ENCODE data around the gene CD274.
"Not testable (repeated sequence)": the region's sequence is repeated elsewhere in the genome, so short reads cannot be mapped to it uniquely, and the experiment has no call there.

Gene CD274

DNA sequence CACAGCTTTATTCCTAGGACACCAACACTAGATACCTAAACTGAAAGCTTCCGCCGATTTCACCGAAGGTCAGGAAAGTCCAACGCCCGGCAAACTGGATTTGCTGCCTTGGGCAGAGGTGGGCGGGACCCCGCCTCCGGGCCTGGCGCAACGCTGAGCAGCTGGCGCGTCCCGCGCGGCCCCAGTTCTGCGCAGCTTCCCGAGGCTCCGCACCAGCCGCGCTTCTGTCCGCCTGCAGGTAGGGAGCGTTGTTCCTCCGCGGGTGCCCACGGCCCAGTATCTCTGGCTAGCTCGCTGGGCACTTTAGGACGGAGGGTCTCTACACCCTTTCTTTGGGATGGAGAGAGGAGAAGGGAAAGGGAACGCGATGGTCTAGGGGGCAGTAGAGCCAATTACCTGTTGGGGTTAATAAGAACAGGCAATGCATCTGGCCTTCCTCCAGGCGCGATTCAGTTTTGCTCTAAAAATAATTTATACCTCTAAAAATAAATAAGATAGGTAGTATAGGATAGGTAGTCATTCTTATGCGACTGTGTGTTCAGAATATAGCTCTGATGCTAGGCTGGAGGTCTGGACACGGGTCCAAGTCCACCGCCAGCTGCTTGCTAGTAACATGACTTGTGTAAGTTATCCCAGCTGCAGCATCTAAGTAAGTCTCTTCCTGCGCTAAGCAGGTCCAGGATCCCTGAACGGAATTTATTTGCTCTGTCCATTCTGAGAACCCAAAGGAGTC lies at the start of gene CD274:
CD274 (plus strand) TSS at position 184 of the 733 bp plus-strand sequence. CDS start 5,572 bp downstream, outside the sequence.
- DNase-seq (ENCODE audit: low spot score): no peak

DNA sequence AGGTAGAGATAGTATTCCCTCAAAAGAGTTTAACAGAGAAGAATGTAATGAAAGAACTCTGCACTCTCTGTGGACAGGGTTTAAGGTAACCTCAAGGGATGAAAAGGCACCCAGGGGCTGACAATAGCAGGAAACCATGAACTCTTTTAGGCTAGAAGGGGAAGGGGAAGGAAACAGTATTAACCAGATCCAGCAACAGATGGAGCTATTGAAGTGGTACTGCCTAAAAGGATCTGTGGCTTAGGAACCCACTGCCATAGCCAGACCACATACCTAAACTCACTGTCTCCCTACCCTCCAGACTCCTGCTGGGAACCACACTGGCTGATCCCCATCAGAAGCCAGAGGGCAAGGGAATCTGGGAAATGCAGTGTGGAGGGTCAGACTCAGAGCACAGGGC lies 48.1 kb upstream of the CD274 start:
- DNase-seq (ENCODE audit: low spot score): no peak

- DNase-seq (ENCODE audit: low spot score): no peak
Observed at GRCh38 chr9:5408596-5408995, 41.7 kb upstream of the CD274 start.

- no peak for DNase-seq (ENCODE audit: low spot score)
Observed at GRCh38 chr9:5416953-5417352, 33.4 kb upstream of the CD274 start.

GRCh38 chr9:5418481-5418880 lies 31.9 kb upstream of the CD274 start:
- no peak for DNase-seq (ENCODE audit: low spot score)

DNA sequence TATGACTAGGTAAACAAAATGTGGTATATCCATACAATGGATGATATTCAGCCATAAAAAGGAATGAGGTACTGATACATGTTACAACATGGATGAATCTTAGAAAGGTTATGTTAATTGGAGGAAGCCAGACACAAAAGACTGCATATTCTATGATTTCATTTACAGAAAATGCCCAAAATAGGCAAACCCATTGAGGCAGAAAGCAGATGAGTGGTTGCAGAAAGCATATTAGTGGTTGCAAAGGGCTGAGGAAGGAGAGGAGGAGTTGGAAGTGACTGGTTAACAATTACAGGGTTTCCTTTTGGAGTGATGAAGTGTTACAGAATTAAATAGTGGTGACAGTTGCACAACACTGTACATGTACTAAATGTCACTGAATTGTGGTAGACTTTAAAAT lies 30.4 kb upstream of the CD274 start:
- no peak for DNase-seq (ENCODE audit: low spot score)

DNA sequence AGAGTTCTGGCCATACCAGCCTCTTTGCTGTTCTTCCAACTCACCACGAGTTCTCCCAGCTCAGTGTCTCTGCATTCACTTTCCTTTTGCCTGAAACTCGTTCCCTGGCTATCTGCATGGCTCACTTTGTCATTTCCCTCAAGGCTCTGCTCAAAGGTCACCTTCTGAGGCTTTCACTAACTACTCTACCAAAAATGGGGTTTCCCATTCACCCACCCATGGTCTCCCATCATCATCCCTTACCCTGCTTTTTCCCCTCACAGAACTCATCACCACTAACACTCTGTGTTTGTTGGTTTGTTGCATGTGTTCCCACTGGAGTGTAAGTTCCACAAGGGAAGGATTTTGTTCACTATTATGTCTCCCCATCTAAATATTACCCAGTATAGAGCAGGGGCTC lies 29.2 kb upstream of the CD274 start:
- no peak for DNase-seq (ENCODE audit: low spot score)

DNA sequence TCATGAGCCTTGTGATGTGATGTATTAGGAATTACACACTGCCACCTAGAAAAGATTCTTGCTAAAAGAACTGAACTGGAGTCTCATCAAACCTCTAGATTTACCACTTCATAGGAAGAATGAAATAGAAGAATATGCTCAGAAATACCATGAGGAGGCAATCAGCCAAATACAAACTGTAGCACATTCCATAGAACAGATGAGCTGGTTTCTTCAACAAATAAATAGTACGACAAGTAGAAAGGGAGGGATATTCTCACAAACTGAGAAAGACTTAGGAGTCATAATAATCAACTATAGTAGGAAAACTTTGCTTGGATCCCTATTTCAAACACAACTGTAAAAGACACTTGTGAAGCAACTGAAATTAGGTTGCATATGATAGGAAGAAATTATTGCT lies 28.1 kb upstream of the CD274 start:
- no peak for DNase-seq (ENCODE audit: low spot score)

- peak; percentile 64 for DNase-seq (ENCODE audit: low spot score)
Observed at GRCh38 chr9:5425006-5425628, 25.2 kb upstream of the CD274 start.

- no peak for DNase-seq (ENCODE audit: low spot score)
Observed at GRCh38 chr9:5427005-5427404, 23.3 kb upstream of the CD274 start.

- DNase-seq (ENCODE audit: low spot score): no peak
Observed at GRCh38 chr9:5428172-5428571, 22.2 kb upstream of the CD274 start.

DNA sequence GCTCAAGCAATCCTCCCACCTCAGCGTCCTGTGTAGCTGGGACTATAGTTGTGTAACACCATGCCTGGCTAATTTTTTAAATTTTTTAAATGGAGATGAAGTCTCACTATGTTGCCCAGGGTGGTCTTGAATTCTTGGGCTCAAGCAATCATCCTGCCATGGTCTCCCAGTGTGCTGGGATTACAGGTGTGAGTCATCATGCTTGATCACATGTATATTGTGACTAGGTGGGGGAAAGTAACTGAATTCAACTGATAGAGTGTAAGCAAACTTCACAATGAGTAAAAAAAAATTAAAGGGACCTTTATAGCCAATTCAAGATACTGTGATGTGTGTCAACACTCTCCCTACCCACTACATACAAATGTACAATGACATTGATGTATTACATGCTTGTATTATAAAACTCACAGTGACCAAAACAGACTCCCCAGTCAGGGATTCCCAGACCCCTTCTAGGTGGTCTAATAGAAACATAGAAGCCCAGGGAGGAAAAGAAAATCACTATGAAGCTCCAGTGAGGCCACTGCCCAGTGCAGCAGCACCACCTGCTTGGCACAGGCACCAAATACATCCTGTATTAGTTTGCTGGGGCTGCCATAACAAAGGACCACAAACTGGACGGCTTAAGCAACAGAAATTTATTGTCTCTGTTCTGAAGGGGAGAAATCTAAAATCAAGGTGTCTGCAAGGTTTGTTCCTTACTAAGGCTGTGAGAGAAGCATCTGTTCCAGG lies 21.4 kb upstream of the CD274 start:
- no peak for DNase-seq (ENCODE audit: low spot score)

GRCh38 chr9:5429873-5430564 lies 20.3 kb upstream of the CD274 start:
- no peak for DNase-seq (ENCODE audit: low spot score)

DNA sequence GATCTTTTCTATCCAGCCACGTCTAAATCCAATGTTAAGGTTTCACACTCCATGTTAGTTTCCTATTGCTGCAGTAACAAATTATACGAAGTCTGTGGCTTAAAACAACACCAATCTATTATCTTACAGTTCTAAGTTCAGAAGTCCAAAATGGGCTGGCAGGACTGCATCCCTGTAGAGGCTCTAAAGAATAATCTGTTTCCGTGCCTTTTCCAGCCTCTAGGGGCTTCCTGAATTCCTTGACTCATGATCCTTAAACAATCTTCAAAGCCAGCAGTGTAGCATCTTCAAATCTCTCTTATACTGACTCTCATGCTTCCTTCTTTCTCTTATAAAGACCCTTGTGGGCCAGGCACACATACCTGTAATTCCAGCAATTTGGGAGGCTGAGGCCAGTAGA lies 19.4 kb upstream of the CD274 start:
- no peak for DNase-seq (ENCODE audit: low spot score)

- not testable (repeated sequence) for DNase-seq (ENCODE audit: low spot score)
Observed at GRCh38 chr9:5432890-5433289, 17.5 kb upstream of the CD274 start.

- DNase-seq (ENCODE audit: low spot score): not testable (repeated sequence)
Observed at GRCh38 chr9:5433328-5433727, 17.0 kb upstream of the CD274 start.

- DNase-seq (ENCODE audit: low spot score): not testable (repeated sequence)
Observed at GRCh38 chr9:5433841-5434810, 16.2 kb upstream of the CD274 start.

- DNase-seq (ENCODE audit: low spot score): no peak
Observed at GRCh38 chr9:5435912-5436311, 14.4 kb upstream of the CD274 start.

- DNase-seq (ENCODE audit: low spot score): no peak
Observed at GRCh38 chr9:5436441-5436840, 13.9 kb upstream of the CD274 start.

DNA sequence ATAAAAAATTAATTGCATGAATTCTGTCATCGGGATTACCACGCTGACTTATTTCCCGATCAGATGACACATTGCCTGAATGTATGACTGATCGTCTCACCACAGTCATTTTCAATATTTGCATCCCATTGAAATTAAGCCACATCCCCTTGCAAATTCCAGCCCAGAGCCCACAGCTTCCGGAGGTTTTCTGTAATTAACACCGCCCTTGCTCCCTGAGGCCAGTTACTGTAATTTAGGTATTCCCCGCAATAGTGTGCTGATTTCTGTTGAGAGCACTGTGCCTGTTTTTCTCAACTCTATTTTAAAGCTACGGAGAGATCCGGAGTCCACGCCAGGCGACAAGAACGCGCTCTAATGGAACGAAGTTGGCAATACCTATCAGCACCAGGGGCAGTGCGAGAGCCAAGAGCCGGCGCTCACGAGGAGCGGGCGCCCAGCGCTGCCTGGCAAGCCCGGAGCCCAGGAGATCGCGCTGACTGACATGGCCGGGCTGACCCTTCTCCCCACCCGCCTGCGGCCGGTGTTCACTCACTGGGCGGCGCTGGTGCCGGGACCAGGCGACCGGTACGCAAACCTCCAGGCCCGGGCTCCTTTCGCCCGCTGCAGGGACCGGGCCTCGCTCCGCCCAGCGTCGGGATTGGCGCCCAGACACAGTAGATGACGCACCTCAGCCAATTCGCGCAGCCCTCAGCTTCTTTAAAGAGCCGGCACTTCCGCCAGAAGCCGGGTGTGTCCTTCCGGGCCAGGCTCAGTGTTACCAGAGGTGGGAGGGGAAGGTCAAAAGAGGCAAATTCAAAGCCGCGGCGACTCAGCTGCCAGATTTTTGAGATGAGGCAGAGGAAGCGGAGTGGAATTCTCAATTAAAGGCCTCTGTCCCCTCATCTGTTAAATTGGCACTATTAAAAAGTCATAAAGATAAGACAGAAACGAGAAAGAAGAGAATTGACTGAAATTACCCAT lies 12.8 kb upstream of the CD274 start, which contains the start of gene PLGRKT:
PLGRKT (minus strand) TSS at position 672 of the 963 bp plus-strand sequence. CDS start 5,948 bp downstream, outside the sequence.
- peak; percentile 98 for DNase-seq (ENCODE audit: low spot score)
